WTC11 (cell line): ENCODE data around the gene SKA2. TPM values are rescaled to one million over a fixed set of nuclear protein-coding genes. Genes with fewer than 3 reads are reported as not detected.

Experiments
- ATAC-seq: fragments of 200-7000 bp; cut with Tn5 transposase; 2 replicates; pipeline ENCODE4 v1.10.0; 2021; ENCODE audit warnings: mild to moderate bottlenecking, moderate library complexity
- CTCF ChIA-PET: fragments of 300-600 bp; sonication (Branson Sonifier 250); formaldehyde crosslinking; loops from one replicate; lab custom pipeline; 2021; ENCODE audit warnings: antibody characterized with exemption; lab: Charles Lee
- POLR2A ChIA-PET: fragments of 350-600 bp; sonication (Branson Sonifier 250); formaldehyde crosslinking; loops from one replicate; lab custom pipeline; 2021; ENCODE audit warnings: antibody characterized with exemption; lab: Charles Lee
- DNase-seq: peaks from one replicate; pipeline ENCODE4 v3.0.0; 2021; ENCODE audit warnings: low spot score
- H3K27ac Mint-ChIP-seq: 2 replicates; pipeline ENCODE4 v1.8.0; 2021; ENCODE audit warnings: mixed read lengths
- H3K27me3 Mint-ChIP-seq: 2 replicates; pipeline ENCODE4 v1.8.0; 2021; ENCODE audit warnings: low read depth, mild to moderate bottlenecking, moderate library complexity, mixed read lengths
- H3K36me3 Mint-ChIP-seq: 2 replicates; pipeline ENCODE4 v1.8.0; 2021; ENCODE audit warnings: mixed read lengths
- H3K4me1 Mint-ChIP-seq: 2 replicates; pipeline ENCODE4 v1.8.0; 2022; ENCODE audit warnings: mixed read lengths
- H3K4me3 Mint-ChIP-seq: 2 replicates; pipeline ENCODE4 v1.8.0; 2021; ENCODE audit warnings: mild to moderate bottlenecking, moderate library complexity, mixed read lengths
- H3K9me3 Mint-ChIP-seq: 2 replicates; pipeline ENCODE4 v1.8.0; 2021; ENCODE audit warnings: mixed read lengths
- ATF6 ChIP-seq: sonication (generic); formaldehyde crosslinking; IDR thresholded peaks from 2 replicates; pipeline ENCODE4 v1.8.1; 2023; ENCODE audit warnings: mild to moderate bottlenecking, missing genetic modification reagents
- CBFB ChIP-seq: sonication (generic); formaldehyde crosslinking; IDR thresholded peaks from 2 replicates; pipeline ENCODE4 v1.8.1; 2022; ENCODE audit warnings: mild to moderate bottlenecking, low read depth, missing genetic modification reagents
- CTCF ChIP-seq: fragments of 200-600 bp; IDR thresholded peaks from 2 replicates; pipeline ENCODE4 v1.8.0; 2022; ENCODE audit warnings: antibody characterized with exemption
- E2F4 ChIP-seq: sonication (generic); formaldehyde crosslinking; IDR thresholded peaks from 2 replicates; pipeline ENCODE4 v1.8.1; 2022; ENCODE audit warnings: low read depth, mild to moderate bottlenecking, moderate library complexity, missing genetic modification reagents, borderline replicate concordance
- ESRRA ChIP-seq: sonication (generic); formaldehyde crosslinking; IDR thresholded peaks from 2 replicates; pipeline ENCODE4 v1.8.1; 2022; ENCODE audit warnings: mild to moderate bottlenecking, missing genetic modification reagents, borderline replicate concordance
- ETV6 ChIP-seq: sonication (generic); formaldehyde crosslinking; IDR thresholded peaks from 2 replicates; pipeline ENCODE4 v1.8.1; 2022; ENCODE audit warnings: mild to moderate bottlenecking, missing genetic modification reagents
- HMGXB4 ChIP-seq: sonication (generic); formaldehyde crosslinking; IDR thresholded peaks from 2 replicates; pipeline ENCODE4 v1.8.1; 2023; ENCODE audit warnings: mild to moderate bottlenecking, moderate library complexity, missing genetic modification reagents
- MYBL2 ChIP-seq: sonication (generic); formaldehyde crosslinking; IDR thresholded peaks from 2 replicates; pipeline ENCODE4 v1.8.1; 2023; ENCODE audit warnings: mild to moderate bottlenecking, moderate library complexity, missing genetic modification reagents
- NFATC4 ChIP-seq: fragments of 250-450 bp; sonication (Bioruptor Pico); IDR thresholded peaks from 2 replicates; pipeline ENCODE4 v1.9.0; 2021; ENCODE audit warnings: mild to moderate bottlenecking
- NFE2L1 ChIP-seq: sonication (generic); formaldehyde crosslinking; IDR thresholded peaks from 2 replicates; pipeline ENCODE4 v1.8.1; 2023; ENCODE audit warnings: missing genetic modification reagents
- PREB ChIP-seq: sonication (generic); formaldehyde crosslinking; IDR thresholded peaks from 2 replicates; pipeline ENCODE4 v1.8.1; 2022; ENCODE audit warnings: mild to moderate bottlenecking, missing genetic modification reagents, moderate library complexity, borderline replicate concordance
- PRRX2 ChIP-seq: fragments of 250-450 bp; sonication (Bioruptor Pico); IDR thresholded peaks from 2 replicates; pipeline ENCODE4 v1.8.0; 2021; ENCODE audit warnings: mild to moderate bottlenecking
- RORB ChIP-seq: fragments of 250-450 bp; sonication (Bioruptor Pico); IDR thresholded peaks from 2 replicates; pipeline ENCODE4 v1.9.0; 2021; ENCODE audit warnings: mild to moderate bottlenecking
- SMAD3 ChIP-seq: sonication (generic); formaldehyde crosslinking; IDR thresholded peaks from 2 replicates; pipeline ENCODE4 v1.8.0; 2022; ENCODE audit warnings: missing genetic modification reagents, mild to moderate bottlenecking, borderline replicate concordance
- SP1 ChIP-seq: sonication (generic); formaldehyde crosslinking; conservative IDR thresholded peaks from 2 replicates; pipeline ENCODE4 v1.8.1; 2022; ENCODE audit warnings: missing genetic modification reagents
- TEAD1 ChIP-seq: sonication (generic); formaldehyde crosslinking; IDR thresholded peaks from 2 replicates; pipeline ENCODE4 v1.8.0; 2022; ENCODE audit warnings: mild to moderate bottlenecking, missing genetic modification reagents
- TEAD4 ChIP-seq: sonication (generic); formaldehyde crosslinking; IDR thresholded peaks from 2 replicates; pipeline ENCODE4 v1.8.0; 2022; ENCODE audit warnings: mild to moderate bottlenecking, missing genetic modification reagents
- ZBTB21 ChIP-seq: sonication (generic); formaldehyde crosslinking; IDR thresholded peaks from 2 replicates; pipeline ENCODE4 v1.8.1; 2023; ENCODE audit warnings: mild to moderate bottlenecking, missing genetic modification reagents, borderline replicate concordance
- ZNF396 ChIP-seq: fragments of 250-450 bp; sonication (Bioruptor Pico); IDR thresholded peaks from 2 replicates; pipeline ENCODE4 v1.8.0; 2021; ENCODE audit warnings: mild to moderate bottlenecking, moderate library complexity, borderline replicate concordance
- total RNA-seq: library from RNA; stranded (reverse); gene quantifications from 3 replicates; pipeline ENCODE4 v1.2.3, GENCODE V29; 2021
- TF ChIP-seq, protein P1 (sequence below): sonication (generic); formaldehyde crosslinking; IDR thresholded peaks from 2 replicates; pipeline ENCODE4 v1.8.1; 2022; ENCODE audit warnings: mild to moderate bottlenecking, moderate library complexity, missing genetic modification reagents
- TF ChIP-seq, protein P2 (sequence below): sonication (generic); formaldehyde crosslinking; IDR thresholded peaks from 2 replicates; pipeline ENCODE4 v1.8.1; 2023; ENCODE audit warnings: mild to moderate bottlenecking, missing genetic modification reagents, moderate library complexity
- TF ChIP-seq, protein P3 (sequence below): fragments of 250-450 bp; sonication (Bioruptor Pico); IDR thresholded peaks from 2 replicates; pipeline ENCODE4 v1.9.0; 2021; ENCODE audit warnings: mild to moderate bottlenecking

SKA2 gene
- total RNA-seq, 1 experiment from 2014 or later, result 80.0 TPM

GRCh38 chr17:59165933-59166342 lies 11.0 kb upstream of the SKA2 start:
- peak; percentile 57 for DNase-seq
- peaks cover 3% of the 10 kb centered on the region for H3K4me1 Mint-ChIP-seq
- H3K9me3 Mint-ChIP-seq, result no peaks in the 10 kb centered on the region
- H3K27me3 Mint-ChIP-seq, result no peaks in the 10 kb centered on the region
- POLR2A ChIA-PET, result interaction anchor here (1.1 to 1.4 kb wide), 2 partner anchors 9 to 11 kb away, joined by 3 read pairs; partner anchors contain the start of genes PRR11 and SKA2
- peak overlapping the region; percentile 82 for H3K27ac Mint-ChIP-seq
- H3K4me3 Mint-ChIP-seq, result no peak overlapping the region
- ATAC-seq, result peak; percentile 99
- TF ChIP-seq NFE2L1 (CRISPR knock-in tag), result no peak
- TF ChIP-seq ZNF396, result no peak
- peak; percentile 44; the same call in 1 of the 2 replicates for TF ChIP-seq CTCF
- TF ChIP-seq TEAD4 (CRISPR knock-in tag), result no peak
- TF ChIP-seq, protein P1, sequence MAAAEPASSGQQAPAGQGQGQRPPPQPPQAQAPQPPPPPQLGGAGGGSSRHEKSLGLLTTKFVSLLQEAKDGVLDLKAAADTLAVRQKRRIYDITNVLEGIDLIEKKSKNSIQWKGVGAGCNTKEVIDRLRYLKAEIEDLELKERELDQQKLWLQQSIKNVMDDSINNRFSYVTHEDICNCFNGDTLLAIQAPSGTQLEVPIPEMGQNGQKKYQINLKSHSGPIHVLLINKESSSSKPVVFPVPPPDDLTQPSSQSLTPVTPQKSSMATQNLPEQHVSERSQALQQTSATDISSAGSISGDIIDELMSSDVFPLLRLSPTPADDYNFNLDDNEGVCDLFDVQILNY, result no peak
- no peak for TF ChIP-seq TEAD1
- TF ChIP-seq, protein P2, sequence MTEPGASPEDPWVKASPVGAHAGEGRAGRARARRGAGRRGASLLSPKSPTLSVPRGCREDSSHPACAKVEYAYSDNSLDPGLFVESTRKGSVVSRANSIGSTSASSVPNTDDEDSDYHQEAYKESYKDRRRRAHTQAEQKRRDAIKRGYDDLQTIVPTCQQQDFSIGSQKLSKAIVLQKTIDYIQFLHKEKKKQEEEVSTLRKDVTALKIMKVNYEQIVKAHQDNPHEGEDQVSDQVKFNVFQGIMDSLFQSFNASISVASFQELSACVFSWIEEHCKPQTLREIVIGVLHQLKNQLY (CRISPR knock-in tag), result no peak
- TF ChIP-seq MYBL2 (CRISPR knock-in tag), result no peak
- CTCF ChIA-PET, result interaction anchor here (1.7 kb wide), 1 partner anchor 11 kb away, joined by 18 read pairs; the partner anchor contains the start of genes PRR11 and SKA2
- H3K36me3 Mint-ChIP-seq, result peaks cover 9% of the 10 kb centered on the region

- Mint-ChIP-seq H3K27ac (no peak overlapping the region; the same call in 1 of the 2 replicates), H3K4me1 (peaks cover 17% of the 10 kb centered on the region), H3K9me3 (no peaks in the 10 kb centered on the region), H3K4me3 (no peak overlapping the region), H3K27me3 (no peaks in the 10 kb centered on the region), H3K36me3 (no peaks in the 10 kb centered on the region)
- no peak for TF ChIP-seq CBFB
- TF ChIP-seq ATF6, result no peak
- no peak for TF ChIP-seq ETV6
- no peak for TF ChIP-seq PRRX2 (CRISPR knock-in tag)
- TF ChIP-seq NFATC4, result no peak
- ATAC-seq (no peak), DNase-seq (no peak)
- CTCF ChIA-PET, result no interaction called here
- POLR2A ChIA-PET, result no interaction called here
Measured at GRCh38 chr17:59161477-59161876, 6.5 kb upstream of the SKA2 start.

DNA sequence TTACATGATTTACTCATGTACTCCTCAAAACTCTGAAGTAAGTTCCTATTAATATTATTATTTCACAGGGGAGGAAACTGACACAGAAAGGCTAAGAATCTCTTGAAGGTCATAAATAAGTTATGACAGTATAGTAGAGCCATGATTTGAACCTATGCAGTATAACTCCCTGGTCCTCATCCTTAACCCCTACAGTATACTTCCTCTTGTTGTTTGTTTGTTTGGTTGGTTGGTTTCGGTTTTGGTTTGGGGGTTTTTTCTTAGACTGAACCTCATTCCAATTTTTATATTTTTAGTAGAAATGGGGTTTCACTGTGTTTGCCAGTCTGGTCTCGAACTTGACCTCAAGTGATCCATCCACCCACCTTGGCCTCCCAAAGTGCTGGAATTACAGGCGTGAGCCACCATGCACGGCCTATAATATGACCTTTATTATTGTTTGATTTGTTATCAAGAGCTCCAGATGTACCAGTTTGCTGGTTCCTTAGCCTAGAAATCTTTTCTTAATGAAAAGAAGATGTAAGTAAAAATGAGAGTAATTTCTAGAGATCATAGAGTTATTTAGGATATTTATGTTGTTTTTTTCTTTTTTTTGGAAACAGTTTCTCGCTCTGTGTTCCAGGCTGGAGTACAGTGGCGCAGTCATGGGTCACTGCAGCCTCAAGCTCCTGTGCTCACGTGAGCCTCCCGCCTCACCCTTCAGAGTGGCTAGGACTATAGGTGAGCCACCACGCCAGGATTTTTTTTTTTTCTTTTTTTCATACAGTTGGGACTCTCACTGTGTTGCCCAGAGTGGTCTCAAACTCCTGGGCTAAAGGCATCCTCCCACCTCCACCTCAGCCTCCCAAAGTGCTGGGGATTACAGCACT lies 5.4 kb upstream of the SKA2 start:
- POLR2A ChIA-PET, result no interaction called here
- CTCF ChIA-PET, result no interaction called here
- Mint-ChIP-seq H3K4me3 (no peak overlapping the region), H3K27ac (0 out of 2 replicates have a peak overlapping the region, but pooled peaks have one; percentile 53), H3K9me3 (no peaks in the 10 kb centered on the region), H3K27me3 (no peaks in the 10 kb centered on the region), H3K4me1 (peaks cover 16% of the 10 kb centered on the region), H3K36me3 (no peaks in the 10 kb centered on the region)
- no peak for TF ChIP-seq ESRRA (CRISPR knock-in tag)
- TF ChIP-seq ZBTB21 (CRISPR knock-in tag), result no peak
- TF ChIP-seq, protein P3, sequence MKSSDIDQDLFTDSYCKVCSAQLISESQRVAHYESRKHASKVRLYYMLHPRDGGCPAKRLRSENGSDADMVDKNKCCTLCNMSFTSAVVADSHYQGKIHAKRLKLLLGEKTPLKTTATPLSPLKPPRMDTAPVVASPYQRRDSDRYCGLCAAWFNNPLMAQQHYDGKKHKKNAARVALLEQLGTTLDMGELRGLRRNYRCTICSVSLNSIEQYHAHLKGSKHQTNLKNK (CRISPR knock-in tag), result no peak
- no peak for TF ChIP-seq NFATC4
- no peak for TF ChIP-seq E2F4 (CRISPR knock-in tag)
- no peak for TF ChIP-seq SP1 (CRISPR knock-in tag)
- no peak for TF ChIP-seq RORB (CRISPR knock-in tag)
- TF ChIP-seq HMGXB4, result no peak
- no peak for TF ChIP-seq SMAD3 (CRISPR knock-in tag)
- TF ChIP-seq PREB, result no peak
- DNase-seq, result no peak
- no peak for ATAC-seq
